ENCODE measurements around the gene OSBPL3.

Gene OSBPL3

DNA sequence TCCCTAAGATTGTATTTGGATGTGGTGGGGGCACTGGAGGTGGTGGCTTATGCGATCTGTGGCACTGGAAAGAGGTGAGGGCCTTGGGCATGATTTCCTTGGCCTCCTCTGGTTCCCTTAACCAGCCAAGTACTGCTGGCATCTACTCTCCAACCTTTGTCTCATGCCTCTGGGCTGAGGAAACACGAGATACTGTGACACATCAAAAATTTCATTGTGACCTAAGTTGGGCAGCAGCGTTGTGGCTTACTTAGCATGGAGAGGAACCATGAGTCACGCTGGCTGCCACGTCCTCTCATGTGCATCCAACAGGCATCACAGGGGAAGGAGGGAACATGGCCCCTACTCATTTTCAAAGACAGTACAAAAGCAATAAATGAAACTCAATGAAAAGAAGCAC is 193.0 kb downstream of the OSBPL3 start:
- TF ChIP-seq, protein P1, sequence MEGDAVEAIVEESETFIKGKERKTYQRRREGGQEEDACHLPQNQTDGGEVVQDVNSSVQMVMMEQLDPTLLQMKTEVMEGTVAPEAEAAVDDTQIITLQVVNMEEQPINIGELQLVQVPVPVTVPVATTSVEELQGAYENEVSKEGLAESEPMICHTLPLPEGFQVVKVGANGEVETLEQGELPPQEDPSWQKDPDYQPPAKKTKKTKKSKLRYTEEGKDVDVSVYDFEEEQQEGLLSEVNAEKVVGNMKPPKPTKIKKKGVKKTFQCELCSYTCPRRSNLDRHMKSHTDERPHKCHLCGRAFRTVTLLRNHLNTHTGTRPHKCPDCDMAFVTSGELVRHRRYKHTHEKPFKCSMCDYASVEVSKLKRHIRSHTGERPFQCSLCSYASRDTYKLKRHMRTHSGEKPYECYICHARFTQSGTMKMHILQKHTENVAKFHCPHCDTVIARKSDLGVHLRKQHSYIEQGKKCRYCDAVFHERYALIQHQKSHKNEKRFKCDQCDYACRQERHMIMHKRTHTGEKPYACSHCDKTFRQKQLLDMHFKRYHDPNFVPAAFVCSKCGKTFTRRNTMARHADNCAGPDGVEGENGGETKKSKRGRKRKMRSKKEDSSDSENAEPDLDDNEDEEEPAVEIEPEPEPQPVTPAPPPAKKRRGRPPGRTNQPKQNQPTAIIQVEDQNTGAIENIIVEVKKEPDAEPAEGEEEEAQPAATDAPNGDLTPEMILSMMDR (IDR thresholded peaks at IDR 0.05; ENCODE audit: borderline replicate concordance, insufficient read depth, low read depth, low read length): no peak
- H3K4me3 ChIP-seq (ENCODE audit: low read depth, low read length): no peak overlapping the region

DNA sequence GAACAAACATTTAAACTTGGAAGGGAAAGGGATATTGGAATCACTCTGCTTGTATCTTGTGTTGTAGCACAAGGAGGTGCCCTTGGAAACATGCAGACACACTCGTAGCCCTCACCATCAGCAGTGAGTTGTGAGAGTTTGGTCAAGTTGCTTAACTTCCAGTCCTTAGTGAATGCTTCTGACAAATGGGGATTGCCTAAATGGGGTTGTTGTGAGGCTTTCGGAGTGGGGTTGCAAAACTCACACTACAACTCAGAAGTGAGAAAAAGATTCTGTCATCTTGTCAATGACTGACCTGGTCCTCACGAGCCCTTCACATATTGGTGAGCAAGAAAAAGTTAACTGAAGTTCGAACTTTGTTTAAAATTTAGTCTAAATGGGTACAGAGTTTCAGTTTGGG is 193.7 kb downstream of the OSBPL3 start:
- TF ChIP-seq, protein P1 (IDR thresholded peaks at IDR 0.05; ENCODE audit: borderline replicate concordance, insufficient read depth, low read depth, low read length): no peak
- H3K4me3 ChIP-seq (ENCODE audit: low read depth, low read length): no peak overlapping the region

DNA sequence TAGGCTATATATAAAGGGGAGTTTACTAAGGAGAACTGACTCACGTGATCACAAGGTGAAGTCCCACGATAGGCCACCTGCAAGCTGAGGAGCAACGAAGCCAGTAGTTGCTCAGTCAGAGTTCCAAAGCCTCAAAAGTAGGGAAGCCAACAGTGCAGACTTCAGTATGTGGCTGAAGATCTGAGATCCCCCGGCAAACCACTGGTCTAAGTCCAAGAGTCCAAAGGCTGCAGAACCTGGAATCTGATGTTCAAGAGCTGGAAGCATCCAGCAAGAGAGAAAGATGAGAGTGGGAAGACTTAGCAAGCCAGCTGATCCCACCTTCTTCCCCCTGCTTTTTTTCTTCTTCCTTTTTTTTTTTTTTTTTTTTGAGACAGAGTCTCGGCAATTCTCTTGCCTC is 195.7 kb downstream of the OSBPL3 start:
- no peak overlapping the region for H3K4me3 ChIP-seq (ENCODE audit: low read depth, low read length)
- TF ChIP-seq, protein P1 (IDR thresholded peaks at IDR 0.05; ENCODE audit: borderline replicate concordance, insufficient read depth, low read depth, low read length): no peak

DNA sequence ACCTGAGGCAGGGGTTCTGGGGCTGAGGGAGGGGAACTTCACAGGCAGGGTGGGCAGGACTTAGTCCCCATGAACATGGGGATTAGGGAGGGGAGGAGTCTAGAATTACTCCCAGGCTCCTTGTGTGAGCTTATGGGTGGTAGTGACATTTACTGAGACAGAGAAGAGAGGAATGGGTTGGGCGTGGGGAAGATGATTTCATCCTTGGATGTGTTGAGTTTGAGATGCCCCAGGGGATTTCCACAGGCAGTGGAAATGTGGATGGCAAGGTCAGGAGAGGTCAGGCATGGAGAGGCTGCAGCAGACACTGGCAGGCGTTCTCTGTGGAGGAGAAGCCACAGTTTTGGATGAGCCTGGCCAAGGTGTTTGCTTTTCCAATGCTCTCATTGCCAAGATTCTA is 196.3 kb downstream of the OSBPL3 start:
- no peak overlapping the region for H3K4me3 ChIP-seq (ENCODE audit: low read depth, low read length)
- TF ChIP-seq, protein P1 (IDR thresholded peaks at IDR 0.05; ENCODE audit: borderline replicate concordance, insufficient read depth, low read depth, low read length): no peak

DNA sequence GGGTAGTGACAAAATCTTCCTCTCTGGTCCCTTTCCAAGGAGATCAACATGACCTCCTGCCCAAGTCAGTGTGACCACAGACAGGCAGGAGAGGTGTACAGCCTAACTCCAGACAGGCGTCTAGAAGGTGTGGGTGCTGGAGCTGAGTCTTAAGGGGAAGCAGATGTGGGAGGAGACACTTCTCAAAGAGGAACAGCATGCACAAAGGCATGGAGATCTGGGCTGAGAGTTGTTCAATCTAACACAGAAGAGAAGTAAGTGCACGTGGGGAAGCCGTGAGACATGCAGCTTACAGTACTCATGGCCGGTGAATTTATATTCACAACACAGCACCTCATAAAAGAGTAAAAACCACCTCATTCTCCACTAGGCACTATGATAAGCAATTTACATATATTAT is 198.9 kb downstream of the OSBPL3 start:
- TF ChIP-seq, protein P1 (IDR thresholded peaks at IDR 0.05; ENCODE audit: borderline replicate concordance, insufficient read depth, low read depth, low read length): no peak
- no peak overlapping the region for H3K4me3 ChIP-seq (ENCODE audit: low read depth, low read length)

DNA sequence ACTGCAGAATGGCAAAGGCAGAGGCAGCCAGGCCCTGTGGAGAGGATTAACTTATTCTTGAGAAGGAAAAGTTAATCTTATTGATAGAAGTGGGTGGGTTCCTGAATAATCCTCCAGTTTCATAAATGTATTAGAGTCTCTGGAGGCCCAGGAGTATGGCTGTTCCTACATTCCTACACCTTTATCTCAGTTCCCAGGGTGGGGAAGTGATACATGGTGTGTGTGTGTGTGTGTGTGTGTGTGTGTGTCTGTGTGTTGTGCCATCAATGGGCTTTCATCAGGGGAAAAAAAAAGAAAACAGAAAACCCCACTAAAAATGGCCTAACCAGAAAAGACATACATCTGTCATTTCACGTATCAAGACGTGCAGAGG is 200.7 kb downstream of the OSBPL3 start:
- TF ChIP-seq, protein P1 (IDR thresholded peaks at IDR 0.05; ENCODE audit: borderline replicate concordance, insufficient read depth, low read depth, low read length): no peak
- H3K4me3 ChIP-seq (ENCODE audit: low read depth, low read length): no peak overlapping the region

DNA sequence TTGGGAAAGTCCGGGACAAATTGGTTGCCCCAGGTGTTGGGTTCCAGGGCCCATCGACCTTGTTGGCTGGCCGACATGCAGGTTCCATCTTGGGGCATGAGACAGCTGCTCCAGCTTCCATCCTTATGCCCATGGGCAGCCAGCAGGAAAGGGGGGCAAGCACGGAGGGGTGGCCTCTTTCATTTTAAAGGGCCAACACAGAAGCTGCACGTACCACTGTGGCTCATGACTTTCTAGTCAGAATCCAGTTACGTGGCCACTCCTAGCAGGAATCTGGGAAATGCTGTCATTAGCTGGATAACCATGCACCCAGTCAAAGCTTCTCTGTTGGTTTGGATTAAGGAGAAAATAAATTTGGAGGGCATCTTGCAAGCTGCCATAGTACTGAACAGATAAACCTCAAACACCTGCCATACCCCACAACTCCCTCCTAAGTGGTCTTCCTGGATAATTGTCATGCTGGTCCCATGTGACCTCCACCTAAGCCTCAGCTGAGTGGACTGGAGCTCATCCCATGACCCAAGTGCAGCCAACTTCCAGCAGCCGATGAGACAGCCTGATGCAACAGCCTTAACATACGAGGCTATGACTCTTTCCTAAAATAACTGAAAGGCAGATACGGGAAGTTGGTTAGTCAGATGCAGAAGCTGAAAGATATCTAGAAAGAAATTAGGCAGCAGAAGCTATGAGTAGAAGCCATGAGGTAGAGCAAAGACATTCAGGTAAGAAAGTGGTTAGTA is 201.3 kb downstream of the OSBPL3 start:
- TF ChIP-seq, protein P1 (IDR thresholded peaks at IDR 0.05; ENCODE audit: borderline replicate concordance, insufficient read depth, low read depth, low read length): no peak
- no peak overlapping the region for H3K4me3 ChIP-seq (ENCODE audit: low read depth, low read length)
